IPS-NIHi7 (cell line): ENCODE data around the gene SFMBT2.
"Not testable (repeated sequence)": the region's sequence is repeated elsewhere in the genome, so short reads cannot be mapped to it uniquely, and the experiment has no call there.

Source experiments
- DNase-seq: peaks from one replicate; pipeline ENCODE4 v3.0.0; 2012; ENCODE audit warnings: mixed read lengths; ENCODE audit errors: extremely low spot score

SFMBT2 gene

DNA sequence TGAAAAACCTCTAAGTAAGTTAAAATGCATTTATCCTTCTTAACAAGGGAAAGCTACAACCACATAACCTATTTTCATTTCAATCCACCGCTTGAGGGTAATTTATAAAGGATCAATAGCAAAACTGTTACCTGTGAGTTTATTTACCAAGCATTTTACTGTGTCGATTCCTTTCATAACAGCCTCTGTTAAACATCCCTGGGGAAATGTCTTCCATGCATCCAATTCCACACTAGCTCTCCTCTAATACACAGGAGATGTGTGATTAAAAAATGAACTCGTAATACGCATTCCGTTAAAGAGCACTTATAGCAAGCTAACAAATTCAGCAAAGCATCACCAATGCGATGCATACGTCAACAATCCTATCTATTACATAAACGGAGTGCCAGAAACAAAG, 185.7 kb downstream of the SFMBT2 start:
- no peak for DNase-seq

GRCh38 chr10:7218968-7219367, 191.9 kb downstream of the SFMBT2 start:
- no peak for DNase-seq

DNA sequence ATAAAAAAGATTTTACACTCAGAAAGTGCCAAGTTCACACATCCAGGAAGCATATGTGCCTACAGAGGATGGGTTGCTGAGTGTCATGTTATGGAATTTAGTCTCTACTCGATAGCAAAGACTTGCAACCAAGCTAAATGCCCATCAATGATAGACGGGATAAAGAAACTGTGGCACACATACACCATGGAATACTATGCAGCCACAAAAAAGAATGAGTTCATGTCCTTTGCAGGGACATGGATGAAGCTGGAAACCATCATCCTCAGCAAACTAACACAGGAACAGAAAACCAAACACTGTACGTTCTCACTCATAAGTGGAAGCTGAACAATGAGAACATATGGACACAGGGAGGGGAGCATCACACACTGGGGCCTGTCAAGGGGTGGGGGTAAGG, 198.1 kb downstream of the SFMBT2 start:
- DNase-seq: not testable (repeated sequence)

- DNase-seq: no peak
Observed at GRCh38 chr10:7211857-7212577, 198.8 kb downstream of the SFMBT2 start.

DNA sequence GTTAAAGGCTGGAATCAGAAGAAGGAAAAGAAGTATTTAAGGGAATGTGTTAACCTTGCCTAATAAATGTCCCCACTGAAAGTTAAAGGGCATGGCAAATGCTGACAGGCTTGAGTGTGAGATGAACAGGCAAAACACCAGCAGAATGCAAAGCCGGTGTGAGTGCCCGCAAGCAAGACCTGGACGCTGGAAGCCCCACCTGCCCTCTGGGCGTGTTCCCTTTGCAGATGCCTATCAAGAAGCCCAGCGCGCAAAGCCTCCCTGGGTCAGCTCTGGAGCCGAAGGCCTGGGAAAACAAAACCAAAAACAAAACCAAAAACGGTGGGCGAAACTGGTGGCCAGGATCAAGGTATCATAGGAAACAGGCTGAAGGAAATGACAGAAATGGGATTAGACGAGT, 200.3 kb downstream of the SFMBT2 start:
- DNase-seq: no peak

DNA sequence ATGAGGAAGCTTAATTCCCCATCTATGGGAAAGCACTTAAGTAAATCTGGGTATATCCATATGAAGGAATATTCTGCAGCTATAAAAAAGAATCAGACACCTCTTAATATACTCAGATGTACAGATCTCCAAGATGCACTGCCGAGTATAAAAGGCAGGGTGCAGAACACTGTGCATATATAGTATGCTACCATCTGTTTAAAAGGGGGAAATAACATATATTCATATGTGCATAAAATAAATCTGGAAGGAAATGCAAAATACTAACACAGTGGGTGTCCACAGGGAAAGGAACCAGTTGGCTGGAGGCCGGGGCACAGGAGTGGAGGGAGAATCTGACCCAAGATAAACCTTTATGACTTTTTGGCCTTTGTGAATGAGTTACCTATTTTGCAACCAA, 201.4 kb downstream of the SFMBT2 start:
- DNase-seq: no peak

DNA sequence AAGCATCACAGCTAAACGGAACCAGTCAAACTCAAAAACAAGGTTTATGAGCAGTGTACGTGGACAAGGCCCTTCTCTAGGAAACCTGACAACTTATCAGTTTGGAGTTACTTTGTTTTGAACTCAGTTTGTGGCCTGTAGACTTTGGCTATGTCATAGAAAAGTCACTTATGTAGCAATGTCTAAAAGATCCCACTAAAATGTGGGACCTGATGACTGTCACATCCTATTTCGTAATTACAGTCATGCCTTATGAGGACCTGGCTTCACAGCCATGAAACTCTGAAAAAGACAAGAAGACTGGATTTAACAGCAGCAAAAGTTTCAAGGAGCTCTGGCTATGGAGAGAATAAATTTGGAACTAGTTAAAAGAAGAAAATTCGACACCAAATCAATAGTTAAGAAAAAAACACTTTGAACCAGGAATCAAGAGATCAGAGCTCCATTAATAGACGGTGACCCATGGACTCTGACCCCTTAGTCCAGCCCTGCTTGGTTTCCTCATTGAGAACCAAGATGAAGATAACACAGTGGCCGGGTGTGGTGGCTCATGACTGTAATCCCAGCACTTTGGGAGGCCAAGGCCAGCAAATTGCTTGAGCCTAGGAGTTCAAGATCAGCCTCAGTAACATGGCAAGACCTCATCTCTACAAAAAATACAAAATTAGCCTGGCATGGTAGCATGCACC, 204.3 kb downstream of the SFMBT2 start:
- DNase-seq: no peak

GRCh38 chr10:7205656-7206055, 205.2 kb downstream of the SFMBT2 start:
- DNase-seq: no peak

GRCh38 chr10:7202793-7203355, 208.0 kb downstream of the SFMBT2 start:
- DNase-seq: no peak

- no peak for DNase-seq
Observed at GRCh38 chr10:7199152-7199760, 211.6 kb downstream of the SFMBT2 start.

GRCh38 chr10:7196284-7196683, 214.6 kb downstream of the SFMBT2 start:
- DNase-seq: no peak

DNA sequence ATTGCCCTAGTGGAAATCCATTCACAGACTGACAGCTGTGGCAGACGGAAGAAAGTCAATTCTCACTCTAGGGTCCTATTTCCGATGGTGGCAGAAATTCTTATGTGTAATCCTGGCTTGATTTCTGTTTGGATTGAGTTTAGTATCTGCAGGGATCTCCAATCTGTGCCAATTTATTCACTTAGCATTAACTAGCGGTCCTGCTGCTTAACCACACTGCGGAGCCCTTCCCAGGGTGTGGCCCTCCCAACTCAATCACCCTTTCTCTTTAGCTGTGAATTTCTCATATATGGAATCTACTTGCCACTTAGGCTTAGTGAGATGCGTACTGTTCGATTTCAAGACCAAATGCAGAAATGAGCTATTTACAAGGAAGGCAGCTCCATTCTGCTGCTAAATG, 215.7 kb downstream of the SFMBT2 start:
- no peak for DNase-seq

DNA sequence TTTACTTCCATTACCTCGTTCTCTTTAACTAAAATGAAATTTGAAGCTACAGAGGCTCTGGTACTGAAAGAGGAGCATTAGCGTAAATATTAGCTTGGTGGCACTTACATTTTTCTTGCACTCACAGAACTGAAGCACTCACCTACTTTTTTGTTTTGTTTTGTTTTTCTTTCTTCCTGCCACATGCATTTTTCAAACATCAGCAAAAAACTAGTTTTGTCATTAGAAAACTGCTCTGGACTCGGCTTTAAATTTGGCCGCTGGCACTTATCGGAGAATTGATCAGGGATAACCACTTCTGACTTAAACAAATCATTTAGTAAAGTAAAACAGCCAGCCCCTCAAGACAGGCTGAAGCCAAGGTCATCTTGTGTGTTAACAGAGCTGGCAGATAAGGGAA, 216.3 kb downstream of the SFMBT2 start:
- DNase-seq: no peak

DNA sequence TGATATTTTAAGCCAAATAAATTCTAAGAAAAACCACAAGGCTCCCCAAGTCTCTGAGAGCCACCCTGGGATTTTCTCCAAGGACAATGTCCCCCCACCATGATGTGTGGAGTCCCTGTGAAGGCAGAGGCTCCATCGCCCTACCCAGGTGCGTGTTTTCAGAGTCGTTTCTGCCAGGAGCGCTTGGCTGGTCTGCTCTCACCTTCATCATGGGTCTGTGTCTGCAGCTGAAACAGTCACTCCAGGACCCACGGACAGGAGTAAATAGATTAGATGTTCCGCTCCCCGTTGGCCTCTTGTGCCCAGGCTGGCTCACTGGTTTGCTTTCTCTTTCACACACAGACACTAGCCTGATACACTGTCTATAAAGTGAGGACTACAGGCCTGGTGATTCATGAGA, 217.5 kb downstream of the SFMBT2 start:
- DNase-seq: no peak

DNA sequence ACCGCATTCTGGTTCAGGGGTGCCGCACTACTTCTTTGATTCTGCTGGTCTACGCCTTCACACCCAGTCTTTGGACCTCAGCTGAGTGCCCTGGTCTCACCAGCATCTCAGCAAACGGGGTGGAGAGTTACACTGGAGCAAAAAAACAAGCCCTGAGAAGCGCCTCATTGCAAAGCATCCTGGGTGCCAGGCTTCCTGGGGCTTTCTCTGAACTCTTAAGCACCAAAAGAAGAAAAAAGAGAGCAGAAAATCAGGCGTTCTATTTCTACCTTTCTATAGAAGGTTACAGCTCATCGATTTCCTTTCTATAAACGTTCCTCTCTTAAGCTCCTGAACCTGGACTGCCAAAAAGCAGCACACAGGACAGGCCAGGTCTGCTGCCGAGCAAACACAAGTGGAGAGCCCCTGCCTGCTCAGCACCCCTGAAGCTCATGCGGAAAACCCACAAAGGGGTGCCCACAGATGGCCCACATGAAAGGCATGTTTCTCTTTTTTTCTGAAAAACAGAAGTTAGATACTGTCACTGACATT, 217.9 kb downstream of the SFMBT2 start:
- DNase-seq: no peak

DNA sequence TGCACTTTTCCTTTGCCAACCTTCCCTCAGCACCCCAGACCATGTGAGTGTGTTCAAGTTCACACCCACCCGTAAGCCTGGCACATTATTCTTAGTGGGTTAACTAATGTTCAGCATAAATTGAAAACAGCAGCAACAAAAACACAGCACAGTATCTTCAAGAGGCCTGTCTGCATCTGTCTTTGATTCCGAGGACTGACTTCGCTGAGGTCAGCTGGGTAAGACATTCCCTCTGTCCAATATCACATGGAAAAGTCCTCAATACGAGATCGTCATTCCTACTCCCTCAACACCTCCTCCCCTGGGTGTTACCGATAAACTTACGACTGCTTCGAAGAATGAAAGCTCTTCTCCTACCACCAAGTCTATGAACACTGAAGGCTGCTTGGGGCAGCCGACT, 218.8 kb downstream of the SFMBT2 start:
- no peak for DNase-seq

DNA sequence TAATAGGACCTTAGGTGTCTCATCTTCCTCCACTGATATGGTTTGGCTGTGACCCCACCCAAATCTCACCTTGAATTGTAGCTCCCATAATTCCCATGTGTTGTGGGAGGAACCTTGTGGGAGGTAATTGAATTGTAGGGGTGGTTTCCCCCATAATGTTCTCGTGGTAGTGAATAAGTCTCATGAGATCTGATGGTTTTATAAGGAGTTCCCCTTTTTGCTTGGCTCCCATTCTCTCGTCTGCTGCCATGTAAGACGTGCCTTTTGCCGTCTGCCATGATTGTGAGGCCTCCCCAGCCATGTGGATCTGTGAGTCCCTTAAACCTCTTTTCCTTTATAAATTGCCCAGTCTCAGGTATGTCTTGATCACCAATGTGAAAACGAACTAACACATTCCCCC, 220.1 kb downstream of the SFMBT2 start:
- not testable (repeated sequence) for DNase-seq

- no peak for DNase-seq
Observed at GRCh38 chr10:7189909-7190308, 220.9 kb downstream of the SFMBT2 start.

DNA sequence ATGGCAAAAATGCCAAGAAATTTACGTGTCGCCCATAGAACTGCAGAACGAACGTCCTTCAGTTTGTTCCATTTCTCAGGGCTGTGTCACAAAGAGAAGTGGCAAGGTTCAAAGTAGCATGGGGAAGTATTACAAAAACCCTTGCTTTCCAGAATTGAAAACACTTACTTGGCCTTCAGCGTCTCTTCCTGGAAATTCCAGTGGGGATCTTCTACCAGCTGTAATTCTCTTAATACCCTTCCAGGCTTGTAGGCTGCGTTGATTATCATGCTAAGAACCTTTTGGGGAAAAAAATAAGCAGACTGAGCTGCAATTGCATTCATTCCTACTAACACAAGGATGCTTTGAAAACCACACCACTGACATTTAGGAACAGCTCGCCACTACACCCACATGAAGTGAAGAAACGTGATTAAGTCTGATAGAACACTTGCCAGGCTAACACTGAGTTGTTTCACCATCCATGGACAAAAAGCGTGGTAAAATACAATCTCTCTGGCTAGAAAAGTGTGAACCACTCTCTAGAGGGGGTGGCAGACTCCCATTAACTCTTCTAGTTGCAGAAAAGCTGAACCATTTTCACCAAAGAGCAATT, 222.3 kb downstream of the SFMBT2 start:
- no peak for DNase-seq

DNA sequence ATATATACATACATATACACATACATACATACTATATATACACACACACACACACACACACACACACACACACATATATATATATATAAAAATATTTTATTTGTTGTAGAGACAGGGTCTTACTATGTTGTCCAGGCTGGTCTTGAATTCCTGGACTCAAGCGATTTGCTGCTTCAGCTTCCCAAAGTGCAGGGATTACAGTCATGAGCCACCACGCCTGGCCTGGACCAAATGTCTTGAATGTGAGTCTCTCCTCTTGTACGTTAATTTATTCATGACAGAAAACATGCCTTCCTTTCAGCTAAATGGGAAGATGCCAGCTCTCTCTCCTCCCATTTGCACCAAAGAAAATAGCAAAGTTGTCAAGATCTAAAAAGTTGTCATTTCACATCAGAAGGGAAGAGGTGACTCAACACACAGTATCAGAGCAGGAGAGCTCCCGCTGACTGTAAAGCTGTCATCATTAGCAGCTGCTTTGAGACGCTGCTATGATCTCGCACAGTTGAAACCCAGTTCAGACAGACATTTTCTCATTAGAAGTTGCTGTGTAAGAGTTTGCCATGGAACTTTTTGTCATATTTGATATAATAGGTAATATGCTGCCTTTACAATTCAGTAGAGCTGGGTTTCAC, 224.3 kb downstream of the SFMBT2 start:
- no peak for DNase-seq

DNA sequence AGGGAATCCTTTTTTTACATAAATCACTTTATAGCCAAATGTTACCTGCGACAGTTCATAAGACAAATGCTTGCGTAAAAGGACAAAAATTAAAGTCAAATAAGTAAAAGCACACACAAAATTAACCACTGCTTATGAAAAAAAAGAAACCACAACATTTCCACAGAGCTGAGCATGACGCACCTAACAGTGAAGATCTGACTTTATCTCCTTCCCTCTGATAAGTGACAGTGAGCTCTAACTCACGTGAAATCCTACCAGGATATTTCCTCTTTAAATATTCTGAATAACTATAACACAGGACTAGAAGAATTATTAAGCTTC, 225.5 kb downstream of the SFMBT2 start:
- DNase-seq: no peak
